T-helper 1 cell treated with Interleukin-12 subunit alpha and Interleukin-12 subunit beta and Interleukin-4 antibody, amounts not matched to agents 30 μg/mL and 1 μg/mL, for 36 hours (primary cell): ENCODE measurements around the gene UBE2G2.

ENCODE experiments used
- H3K27ac Mint-ChIP-seq: one replicate; pipeline ENCODE4 v1.8.0; 2021; ENCODE audit warnings: mild to moderate bottlenecking, mixed read lengths
- H3K27me3 Mint-ChIP-seq: one replicate; pipeline ENCODE4 v1.8.0; 2021; ENCODE audit warnings: low read depth, mixed read lengths
- H3K36me3 Mint-ChIP-seq: one replicate; pipeline ENCODE4 v1.8.0; 2021; ENCODE audit warnings: low read depth, mixed read lengths
- H3K4me1 Mint-ChIP-seq: one replicate; pipeline ENCODE4 v1.8.0; 2021; ENCODE audit warnings: low read depth, mixed read lengths
- H3K4me3 Mint-ChIP-seq: one replicate; pipeline ENCODE4 v1.8.0; 2021; ENCODE audit warnings: mild to moderate bottlenecking, moderate library complexity, mixed read lengths
- H3K9me3 Mint-ChIP-seq: one replicate; pipeline ENCODE4 v1.8.0; 2021; ENCODE audit warnings: mixed read lengths

The UBE2G2 gene

DNA sequence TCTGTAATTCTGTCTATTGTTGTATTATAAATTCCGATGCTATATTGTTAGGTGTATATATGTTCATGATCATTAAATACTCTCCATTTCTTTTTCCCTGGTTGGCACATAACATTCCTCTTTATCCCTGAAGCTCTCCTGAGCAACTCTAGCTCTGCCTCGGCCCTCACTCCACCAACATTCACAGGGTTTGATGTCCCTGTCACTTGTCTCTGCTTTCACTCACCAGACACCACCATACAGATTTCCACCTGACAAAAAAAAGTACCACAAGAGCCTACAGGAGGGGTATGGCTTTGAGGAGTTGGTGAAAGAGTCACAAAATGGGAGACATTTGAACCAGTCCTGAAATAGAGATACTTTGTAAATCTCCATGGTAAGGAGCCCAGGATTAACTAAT is 81.5 kb downstream of the UBE2G2 start:
- H3K4me1 Mint-ChIP-seq: peaks cover 6% of the 10 kb centered on the region
- H3K9me3 Mint-ChIP-seq: no peaks in the 10 kb centered on the region
- H3K27ac Mint-ChIP-seq: no peak overlapping the region
- H3K36me3 Mint-ChIP-seq: peaks cover 3% of the 10 kb centered on the region
- H3K4me3 Mint-ChIP-seq: no peak overlapping the region
- peaks cover 81% of the 10 kb centered on the region for H3K27me3 Mint-ChIP-seq
